Right ventricle myocardium superior (tissue), 1 donor: Measurements from ENCODE around the gene SOST. TPM values are rescaled to one million over a fixed set of nuclear protein-coding genes. Genes with fewer than 3 reads are reported as not detected.

ENCODE experiments used
- ATAC-seq: fragments of 200-7000 bp; cut with Tn5 transposase; one replicate; pipeline ENCODE4 v1.9.1; 2020; ENCODE audit warnings: mild to moderate bottlenecking; ENCODE audit not compliant: poor library complexity
- DNase-seq: peaks from one replicate; pipeline ENCODE4 v3.0.0-alpha.2; 2020
- intact Hi-C: fragments of 100-400 bp; cut with DNase I; formaldehyde crosslinking; loops from one replicate; pipeline ENCODE4 v1.11.2; 2022
- total RNA-seq: library from RNA; stranded (reverse); fragmentation: NEBNext Ultra II Directional; extraction: Animal tissue kit (Norgen Biotek cat#: 25700); gene quantifications from one replicate; pipeline ENCODE4 v1.2.1, GENCODE V29; 2021
- donor health status: DM: no; HTN: yes; CAD: no; lungs with severe emphysema.

SOST gene
- total RNA-seq, 1 donor from 2014 or later = not detected

GRCh38 chr17:43779145-43780125 lies 20.8 kb upstream of the SOST start:
- DNase-seq (no peak), ATAC-seq (peak; percentile 21)
- intact Hi-C loops = loop anchor here (5.0 kb wide), 1 partner anchor 68 kb away; the partner anchor contains the start of gene CD300LG

DNA sequence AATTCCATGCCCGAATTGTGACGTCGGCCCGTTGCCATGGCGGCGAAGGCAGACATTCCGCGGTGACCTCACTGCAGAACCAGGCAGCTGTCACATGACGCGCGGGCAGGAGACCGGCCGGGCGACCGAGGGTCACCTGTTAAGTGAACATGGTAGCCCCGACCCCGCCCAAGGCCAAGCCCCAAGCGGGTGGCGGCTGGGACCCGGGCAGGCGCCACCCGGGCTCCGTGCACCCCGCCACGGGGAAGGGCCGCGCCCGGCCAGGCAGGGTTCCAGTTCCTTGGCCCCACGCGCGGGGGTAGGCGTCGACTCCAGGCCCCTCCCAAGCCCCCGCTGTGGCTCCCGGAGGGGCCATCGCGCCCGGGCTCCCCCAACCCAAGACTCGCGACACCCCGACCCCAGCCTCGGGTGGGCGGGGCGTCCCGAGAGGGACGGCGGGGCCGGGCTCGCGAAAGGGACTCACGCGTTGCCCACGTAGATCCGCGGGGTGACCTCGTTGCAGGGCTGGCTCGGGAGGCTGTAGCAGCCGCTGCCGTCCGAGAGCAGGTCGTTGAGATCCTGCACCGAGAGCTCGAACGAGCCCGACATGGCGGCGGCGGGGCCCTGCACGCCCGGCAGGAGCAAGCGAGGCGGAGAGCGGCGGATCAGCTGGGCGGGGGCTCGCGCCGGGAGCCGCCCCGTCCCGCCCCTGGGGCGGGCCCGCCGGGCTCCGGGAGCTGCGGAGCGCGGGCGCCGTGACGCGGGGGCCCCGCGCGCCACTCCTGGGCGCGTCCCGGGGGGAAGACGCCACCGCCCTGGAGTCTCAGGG lies 19.9 kb upstream of the SOST start, which contains the start of gene DUSP3:
Gene DUSP3, minus strand, starts transcription at position 641 of the 808 bp plus-strand sequence. Its CDS starts 53 bp downstream, at position 588.
- ATAC-seq (peak; percentile 93), DNase-seq (peak; percentile 97)
- intact Hi-C loops = loop anchor here (5.0 kb wide), 1 partner anchor 69 kb away; the partner anchor contains the start of gene CD300LG

- intact Hi-C loops = loop anchor here (5.0 kb wide), 1 partner anchor 73 kb away; the partner anchor contains the start of gene CD300LG
- no peak for ATAC-seq
Observed at GRCh38 chr17:43774304-43775250, 16.0 kb upstream of the SOST start.

DNA sequence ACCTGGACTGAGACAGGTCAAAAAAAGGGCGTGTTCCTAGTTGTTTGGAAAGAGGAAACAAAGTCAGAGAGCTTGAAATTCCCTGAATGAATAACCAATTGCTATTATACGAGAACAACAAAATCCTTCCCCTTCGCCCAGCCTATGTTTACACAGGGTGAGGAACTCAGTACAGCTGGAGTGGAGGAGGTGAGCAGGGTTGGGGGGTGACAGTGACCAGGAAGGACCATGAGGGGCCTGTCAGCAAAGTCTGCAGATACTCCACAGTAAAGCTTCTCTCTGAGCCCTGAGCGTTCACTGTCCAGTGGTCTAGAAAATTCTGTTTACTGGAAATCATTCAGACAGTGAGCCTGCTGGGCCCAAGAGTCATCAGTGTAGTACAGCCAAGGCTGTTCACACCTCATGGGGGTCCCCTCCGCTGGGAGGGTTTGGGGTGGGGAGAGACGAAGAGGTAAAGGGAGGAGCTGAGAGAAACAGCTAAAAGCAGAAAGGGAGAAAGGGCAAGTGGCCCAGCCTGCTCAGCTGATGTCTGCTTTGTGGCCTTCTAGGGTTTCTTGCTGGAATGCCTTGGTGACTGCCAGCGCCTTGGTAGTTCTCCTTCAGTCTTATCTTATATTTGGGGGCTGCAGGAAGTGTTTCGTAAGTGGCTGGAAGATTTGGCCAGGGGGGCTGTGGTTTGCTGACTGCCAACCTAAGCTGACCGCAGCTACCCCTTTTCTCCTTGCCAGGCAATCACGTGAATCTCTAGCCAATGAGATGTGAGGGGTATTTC lies 14.5 kb upstream of the SOST start:
- no peak for DNase-seq
- ATAC-seq = no peak
- intact Hi-C loops = no loop called here

More at GRCh38 chr17:43774304-43775250, 16.0 kb upstream of the SOST start:
- DNase-seq = no peak

DNA sequence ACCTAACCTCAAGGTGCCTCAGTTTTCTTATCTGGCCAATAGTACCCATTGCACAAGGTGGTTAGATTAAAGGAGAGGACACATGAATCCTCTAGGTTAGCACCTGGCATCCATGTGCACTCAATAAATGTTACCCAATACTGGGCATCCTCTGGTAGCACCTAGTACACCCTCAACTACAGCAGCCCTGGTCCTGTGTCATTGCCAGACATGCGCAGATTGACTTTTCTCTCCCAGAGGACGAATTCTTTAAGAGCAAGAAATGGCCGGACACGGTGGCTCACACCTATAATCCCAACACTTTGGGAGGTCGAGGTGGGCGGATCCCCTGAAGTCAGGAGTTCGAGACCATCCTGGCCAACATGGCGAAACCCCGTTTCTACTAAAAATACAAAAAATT lies 12.9 kb upstream of the SOST start:
- DNase-seq (no peak), ATAC-seq (no peak)
- intact Hi-C loops = no loop called here

DNA sequence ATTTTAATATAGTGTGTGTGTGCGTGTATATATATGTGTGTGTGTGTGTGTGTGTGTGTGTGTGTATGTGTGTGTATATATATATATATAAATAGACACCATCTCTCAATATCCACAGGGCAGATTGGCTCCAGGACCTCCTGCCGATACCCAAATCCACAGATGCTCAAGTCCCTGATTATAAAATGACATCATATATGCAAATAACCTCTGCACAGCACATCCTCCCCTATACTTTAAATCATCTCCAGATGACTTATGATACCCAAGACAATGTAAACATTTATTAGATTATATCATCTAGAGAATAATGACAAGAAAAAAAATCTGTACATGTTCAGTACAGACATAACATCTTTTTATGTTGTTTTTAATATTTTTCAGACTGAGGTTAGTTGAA lies 12.4 kb upstream of the SOST start:
- ATAC-seq (no peak), DNase-seq (no peak)
- intact Hi-C loops = no loop called here

GRCh38 chr17:43769859-43770258 lies 11.3 kb upstream of the SOST start:
- peak; percentile 9 for ATAC-seq

GRCh38 chr17:43769426-43769825 lies 10.8 kb upstream of the SOST start:
- ATAC-seq (no peak), DNase-seq (no peak)
- intact Hi-C loops = no loop called here

More at GRCh38 chr17:43769859-43770258, 11.3 kb upstream of the SOST start:
- DNase-seq = peak; percentile 44
- intact Hi-C loops = no loop called here

- ATAC-seq (no peak), DNase-seq (no peak)
- intact Hi-C loops = no loop called here
Observed at GRCh38 chr17:43768943-43769342, 10.4 kb upstream of the SOST start.

DNA sequence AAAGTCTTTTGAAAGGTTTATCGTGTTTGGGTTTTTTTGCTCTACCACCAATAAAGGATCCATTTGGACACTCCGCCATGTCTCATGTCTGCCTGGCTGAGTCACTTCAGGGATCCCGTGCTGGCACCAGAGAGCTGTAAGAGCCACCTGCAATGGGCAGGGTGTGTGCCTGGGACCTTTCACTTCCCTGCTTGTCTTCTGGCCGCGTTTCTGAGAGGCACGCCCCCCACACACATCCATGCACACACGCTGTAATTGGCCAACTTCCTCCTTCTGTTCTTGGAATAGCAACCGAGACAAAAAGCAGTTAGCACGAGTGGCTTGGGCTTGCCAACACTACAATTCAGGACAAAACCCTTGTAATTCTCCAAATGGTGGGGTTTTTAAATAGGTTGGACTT lies 9.8 kb upstream of the SOST start:
- intact Hi-C loops = no loop called here
- ATAC-seq (peak; percentile 71), DNase-seq (peak; percentile 82)

GRCh38 chr17:43767713-43768059 lies 9.1 kb upstream of the SOST start:
- intact Hi-C loops = no loop called here
- DNase-seq (no peak), ATAC-seq (no peak)

GRCh38 chr17:43767053-43767712 lies 8.6 kb upstream of the SOST start:
- intact Hi-C loops = no loop called here
- DNase-seq (no peak), ATAC-seq (no peak)

GRCh38 chr17:43766413-43767052 lies 7.9 kb upstream of the SOST start:
- ATAC-seq (peak; percentile 9), DNase-seq (peak; percentile 80)
- intact Hi-C loops = no loop called here

- intact Hi-C loops = loop anchor here (2.0 kb wide), 1 partner anchor 66 kb away; no protein-coding TSS in a partner anchor
- peak; percentile 93 for ATAC-seq
- DNase-seq = peak; percentile 95
Observed at GRCh38 chr17:43760254-43760852, 1.8 kb upstream of the SOST start.

- intact Hi-C loops = loop anchor here (2.0 to 10.0 kb wide), 2 partner anchors 65 to 185 kb away; no protein-coding TSS in a partner anchor
- DNase-seq (no peak), ATAC-seq (no peak)
Observed at GRCh38 chr17:43759836-43760235, 1.2 kb upstream of the SOST start.

- intact Hi-C loops = loop anchor here (10.0 kb wide), 1 partner anchor 183 kb away; no protein-coding TSS in a partner anchor
- ATAC-seq = no peak
- DNase-seq = no peak
Observed at GRCh38 chr17:43758086-43758485, 505 bp downstream of the SOST start.
